ENCODE results near the gene SH2B3. TPM values are rescaled to one million over a fixed set of nuclear protein-coding genes. Genes with fewer than 3 reads are reported as not detected.

SH2B3 gene
- total and polyA plus RNA-seq, 9 of the 15 experiments (the other 6 are each of a cell fraction or from before 2014, with no cell fraction given), result 10.8 to 75.3 (median 37.4) TPM

GRCh38 chr12:111393700-111394300 is 11.9 kb upstream of the SH2B3 start:
- Histone ChIP-seq H3K4me3 (no peak overlapping the region), H3K9ac (ENCODE audit: insufficient read depth in 1 of 2, low read depth in 2 of 2, low read length in 2 of 2) (peak overlapping the region in 1 of 2 experiments; percentile 81; a peak in 1 of 4 replicates), H2AFZ (ENCODE audit: low read depth, low read length) (peak overlapping the region; percentile 74), H3K4me1 (replicated peaks in 1 of 2; ENCODE audit: control insufficient read depth in 2 of 2, insufficient read depth in 2 of 2, low read length in 2 of 2) (peaks cover 19 to 28% of the 10 kb centered on the region in 2 experiments; a peak in 4 of 5 replicates), H3K9me1 (ENCODE audit: control insufficient read depth, insufficient read depth, low read length) (no peaks in the 10 kb centered on the region), H3K9me3 (replicated peaks; ENCODE audit: control insufficient read depth, insufficient read depth, low read depth, low read length) (no peaks in the 10 kb centered on the region), H3K4me2 (ENCODE audit: insufficient read depth, low read length) (peak overlapping the region; percentile 50; the same call in 1 of the 2 replicates), H3K27me3 (ENCODE audit: control insufficient read depth in 2 of 2, insufficient read depth in 2 of 2, low read length in 2 of 2) (no peaks in the 10 kb centered on the region), H4K20me1 (replicated peaks; ENCODE audit: control insufficient read depth, insufficient read depth, low read length) (no peaks in the 10 kb centered on the region), H3K36me3 (ENCODE audit: control insufficient read depth, insufficient read depth, low read length) (no peaks in the 10 kb centered on the region), H3K79me2 (ENCODE audit: control insufficient read depth, insufficient read depth, low read length) (no peaks in the 10 kb centered on the region), H3K27ac (ENCODE audit: extremely low read depth, low read depth, low read length) (no peak overlapping the region)
- WGBS (ENCODE audit: insufficient coverage, low coverage, missing lambda C conversion rate), result 16% methylated on average over 2 of the region's 8 CpGs
- intact Hi-C loops (cut with micrococcal nuclease) (no loop called here), in situ Hi-C loops (cut with MboI) (no loop called here)
- FAIRE-seq, result no peak
- CTCF ChIA-PET (ENCODE audit: low intra/inter-chr PET ratio), result interaction anchor here (0.6 kb wide), 1 partner anchor 1609 kb away, joined by 3 read pairs; no protein-coding TSS in a partner anchor
- no TSS peak for BruUV-seq (replicated peaks)
- POLR2A ChIA-PET, result interaction anchor here (1.5 kb wide), 1 partner anchor 11 kb away, joined by 5 read pairs; no protein-coding TSS in a partner anchor
- peak in 2 of 4 experiments; percentile 43 to 62 for DNase-seq (ENCODE audit: extremely low read depth in 1 of 4, low spot score in 3 of 4)
- peak; percentile 49 for ATAC-seq
- TF ChIP-seq CBFA2T2 (conservative IDR thresholded peaks at IDR 0.05), result peak; percentile 56
- TF ChIP-seq NEUROD1 (IDR thresholded peaks at IDR 0.05; ENCODE audit: borderline replicate concordance, low read depth, low read length, partially characterized antibody), result peak; percentile 20
- TF ChIP-seq SPI1 (IDR thresholded peaks at IDR 0.05; ENCODE audit: borderline replicate concordance, low read depth, low read length), result peak; percentile 45; the same call in 1 of the 2 replicates
- TF ChIP-seq CEBPG (CRISPR knock-in tag; IDR thresholded peaks at IDR 0.05), result peak; percentile 23; the same call in 1 of the 2 replicates
- no peak for TF ChIP-seq CEBPG (tag; conservative IDR thresholded peaks at IDR 0.05 in 1 of 2, IDR thresholded peaks at IDR 0.05 in 1 of 2)
- no peak for TF ChIP-seq JUN (IDR thresholded peaks at IDR 0.05; ENCODE audit: borderline replicate concordance, low read depth, low read length)
- no peak for TF ChIP-seq JUN (CRISPR knock-in tag; IDR thresholded peaks at IDR 0.05; ENCODE audit: borderline replicate concordance)
- TF ChIP-seq DPF2 (IDR thresholded peaks at IDR 0.05), result peak; percentile 26; the same call in 1 of the 2 replicates
- TF ChIP-seq ZFP36 (IDR thresholded peaks at IDR 0.05; ENCODE audit: low read depth, low read length, partially characterized antibody), result peak; percentile 65
- TF ChIP-seq ARID1B (IDR thresholded peaks at IDR 0.05), result peak; percentile 61
- peak; percentile 77 for TF ChIP-seq TEAD4 (IDR thresholded peaks at IDR 0.05; ENCODE audit: low read length)
- TF ChIP-seq TEAD4 (CRISPR knock-in tag; IDR thresholded peaks at IDR 0.05; ENCODE audit: borderline replicate concordance), result no peak
- TF ChIP-seq KLF16 (IDR thresholded peaks at IDR 0.05), result peak; percentile 58; the same call in 1 of the 2 replicates
- TF ChIP-seq FOXM1 (IDR thresholded peaks at IDR 0.05; ENCODE audit: low read depth), result peak; percentile 48
- TF ChIP-seq FOXM1 (CRISPR knock-in tag; IDR thresholded peaks at IDR 0.05; ENCODE audit: low read depth), result no peak
- TF ChIP-seq PML (IDR thresholded peaks at IDR 0.05; ENCODE audit: low read length), result peak; percentile 38; the same call in 1 of the 2 replicates
- TF ChIP-seq ESRRA (IDR thresholded peaks at IDR 0.05; ENCODE audit: borderline replicate concordance, low read depth), result peak; percentile 39; the same call in 1 of the 2 replicates
- TF ChIP-seq SMAD4 (CRISPR knock-in tag; conservative IDR thresholded peaks at IDR 0.05), result no peak
- 0 out of 2 replicates have a peak, but pooled peaks have one; percentile 29 for TF ChIP-seq CBX1 (IDR thresholded peaks at IDR 0.05; ENCODE audit: low read depth)
- TF ChIP-seq TEAD1 (CRISPR knock-in tag; IDR thresholded peaks at IDR 0.05), result no peak
- no peak for TF ChIP-seq ZBTB2 (IDR thresholded peaks at IDR 0.05)
- 0 out of 2 replicates have a peak, but pooled peaks have one; percentile 23 for TF ChIP-seq GATA2 (CRISPR knock-in tag; IDR thresholded peaks at IDR 0.05)
- TF ChIP-seq CBFA2T3 (IDR thresholded peaks at IDR 0.05), result peak; percentile 76
- TF ChIP-seq TCF3 (CRISPR knock-in tag; IDR thresholded peaks at IDR 0.05), result peak; percentile 53
